Parathyroid adenoma (tissue), 2 donors: ENCODE measurements around the gene TTC33.

Source experiments
- H2AFZ ChIP-seq: fragments of 300-600 bp; sonication (generic); one replicate; pipeline ENCODE4 v1.7.0; 2017; ENCODE audit warnings: antibody characterized with exemption, mild to moderate bottlenecking
- H3K27ac ChIP-seq: fragments of 300-600 bp; sonication (generic); one replicate; pipeline ENCODE4 v1.7.0; 2017
- H3K27me3 ChIP-seq: fragments of 300-600 bp; sonication (generic); one replicate; pipeline ENCODE4 v1.7.0; 2017; ENCODE audit warnings: low read length; ENCODE audit not compliant: control insufficient read depth, insufficient read depth
- H3K36me3 ChIP-seq: fragments of 300-600 bp; sonication (generic); one replicate; pipeline ENCODE4 v1.7.0; 2017; ENCODE audit warnings: low read length; ENCODE audit not compliant: control insufficient read depth, insufficient read depth
- H3K4me1 ChIP-seq: fragments of 300-600 bp; sonication (generic); one replicate; pipeline ENCODE4 v1.7.0; 2017; ENCODE audit warnings: control low read depth
- H3K4me2 ChIP-seq: fragments of 300-600 bp; sonication (generic); one replicate; pipeline ENCODE4 v1.7.0; 2017; ENCODE audit warnings: low read length
- H3K4me3 ChIP-seq: fragments of 300-600 bp; sonication (generic); one replicate; pipeline ENCODE4 v1.7.0; 2017; ENCODE audit warnings: low read depth, low read length
- H3K79me2 ChIP-seq: fragments of 300-600 bp; sonication (generic); one replicate; pipeline ENCODE4 v1.7.0; 2017; ENCODE audit warnings: control low read depth
- H3K9ac ChIP-seq: fragments of 300-600 bp; sonication (generic); one replicate; pipeline ENCODE4 v1.7.0; 2017; ENCODE audit warnings: mild to moderate bottlenecking
- H3K9me3 ChIP-seq: fragments of 300-600 bp; sonication (generic); one replicate; pipeline ENCODE4 v1.7.0; 2017; ENCODE audit warnings: low read length; ENCODE audit not compliant: control insufficient read depth
- CTCF ChIP-seq: fragments of 300-600 bp; sonication (generic); IDR thresholded peaks from one replicate; pipeline ENCODE4 v1.7.0; 2017; ENCODE audit warnings: antibody characterized with exemption, mild to moderate bottlenecking
- donor health status: primary hyperparathyroidism.

Gene TTC33

DNA sequence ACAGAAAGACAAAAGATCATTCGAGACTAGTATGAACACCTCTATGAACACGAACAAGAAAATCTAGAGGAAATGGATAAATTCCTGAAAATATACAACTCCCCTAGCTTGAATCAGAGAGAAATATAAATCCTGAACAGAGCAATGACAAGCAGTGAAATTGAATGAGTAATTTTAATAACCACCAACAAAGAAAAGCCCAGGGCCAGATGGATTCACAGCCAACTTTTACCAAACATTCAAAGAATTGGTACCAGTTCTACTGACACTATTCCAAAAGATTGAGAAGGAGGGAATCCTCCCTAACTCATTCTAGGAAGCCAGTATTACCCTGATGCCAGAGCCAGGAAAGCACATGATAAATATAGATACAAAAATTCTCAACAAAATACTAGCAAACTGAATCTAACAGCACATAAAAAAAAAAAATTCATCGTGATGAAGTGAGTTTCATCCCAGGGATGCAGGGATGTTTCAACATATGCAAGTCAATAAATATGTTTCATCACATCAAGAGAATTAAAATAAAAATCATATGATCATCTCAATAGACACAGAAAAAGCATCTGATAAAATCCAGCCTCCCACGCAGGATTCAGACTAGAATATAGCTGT is 101.3 kb downstream of the TTC33 start:
- Histone ChIP-seq H2AFZ (no peak overlapping the region), H3K79me2 (no peaks in the 10 kb centered on the region), H3K9me3 (no peaks in the 10 kb centered on the region), H3K4me2 (no peak overlapping the region), H3K4me3 (no peak overlapping the region), H3K9ac (no peak overlapping the region), H3K27me3 (no peaks in the 10 kb centered on the region), H3K4me1 (no peaks in the 10 kb centered on the region), H3K36me3 (no peaks in the 10 kb centered on the region), H3K27ac (no peak overlapping the region)
- no peak for TF ChIP-seq CTCF

DNA sequence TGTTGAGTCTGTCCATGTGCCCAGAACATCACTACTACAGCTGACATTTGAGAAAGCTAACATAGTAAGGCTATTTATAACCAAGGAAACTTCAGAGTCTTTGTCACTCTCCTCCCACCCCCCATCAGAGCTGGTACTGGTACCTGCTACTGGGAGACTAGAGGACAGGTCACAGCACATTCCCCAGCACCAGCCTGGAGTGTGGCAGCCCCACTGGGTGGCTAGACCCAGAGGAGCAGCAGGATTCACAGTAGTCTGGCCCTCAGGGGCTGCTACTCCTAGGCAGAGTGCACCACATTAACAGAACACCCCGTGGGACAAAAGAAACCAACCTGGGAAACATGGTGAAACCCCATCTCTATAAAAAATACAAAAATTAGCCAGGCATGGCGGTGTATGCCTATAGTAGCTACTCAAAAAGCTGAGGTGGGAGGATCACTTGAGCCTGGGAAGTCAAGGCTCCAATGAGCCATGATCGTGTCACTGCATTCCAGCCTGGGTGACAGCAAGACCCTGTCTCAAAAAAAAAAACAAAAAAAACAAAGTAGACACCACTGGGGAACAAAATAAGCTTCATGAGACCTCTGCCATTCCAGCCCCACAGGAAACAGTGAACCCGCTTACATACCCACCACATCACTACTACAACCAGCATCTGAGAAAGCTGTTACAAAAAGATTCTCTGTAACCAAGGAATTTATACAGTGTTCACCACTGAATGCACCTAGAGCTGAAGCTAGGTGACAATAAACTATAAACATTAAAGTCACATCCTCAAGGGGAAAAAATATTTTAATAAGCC is 102.3 kb downstream of the TTC33 start:
- Histone ChIP-seq H3K36me3 (no peaks in the 10 kb centered on the region), H3K27ac (no peak overlapping the region), H3K4me3 (no peak overlapping the region), H3K9me3 (no peaks in the 10 kb centered on the region), H3K4me2 (no peak overlapping the region), H3K79me2 (no peaks in the 10 kb centered on the region), H3K27me3 (no peaks in the 10 kb centered on the region), H3K4me1 (no peaks in the 10 kb centered on the region), H3K9ac (no peak overlapping the region), H2AFZ (no peak overlapping the region)
- TF ChIP-seq CTCF = no peak

DNA sequence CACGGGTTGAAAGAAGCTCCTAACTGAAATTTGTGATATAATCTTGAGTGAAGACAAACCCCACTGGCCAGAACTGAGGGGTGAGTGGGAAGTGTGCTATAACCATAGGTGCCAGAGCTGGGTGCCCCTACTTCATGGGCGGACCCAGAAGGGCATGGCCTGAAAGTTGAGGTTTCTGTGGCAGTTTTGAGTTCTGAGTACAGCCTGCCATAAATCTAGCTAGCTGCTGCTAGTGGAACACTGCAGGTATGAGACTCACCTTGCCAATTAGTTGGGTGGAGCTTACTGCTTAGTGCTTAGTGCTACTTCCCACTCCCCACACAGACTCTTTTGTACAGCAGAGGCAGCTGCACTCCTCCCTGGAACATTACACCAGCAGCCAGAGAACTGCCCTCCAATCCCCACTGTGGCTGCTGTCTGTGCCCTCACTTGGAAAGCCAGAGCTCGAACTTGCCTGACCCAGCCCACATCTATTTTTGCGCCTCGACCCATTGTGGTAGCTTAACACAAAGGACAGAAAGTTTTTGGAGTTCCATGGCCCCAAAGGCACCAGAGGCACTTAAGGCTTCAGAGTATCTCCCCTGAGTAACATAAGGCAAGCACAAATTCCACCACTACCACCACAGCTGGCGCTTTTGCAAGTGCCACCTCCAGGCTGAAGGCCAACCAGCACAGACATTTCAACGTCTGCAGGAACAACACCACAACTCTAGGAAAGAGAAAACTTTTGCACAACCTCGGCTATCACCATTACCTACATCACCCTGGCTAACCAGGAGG is 103.1 kb downstream of the TTC33 start:
- Histone ChIP-seq H3K9ac (no peak overlapping the region), H3K9me3 (no peaks in the 10 kb centered on the region), H3K4me3 (no peak overlapping the region), H3K27ac (no peak overlapping the region), H2AFZ (no peak overlapping the region), H3K79me2 (no peaks in the 10 kb centered on the region), H3K4me2 (no peak overlapping the region), H3K27me3 (no peaks in the 10 kb centered on the region), H3K36me3 (no peaks in the 10 kb centered on the region), H3K4me1 (no peaks in the 10 kb centered on the region)
- no peak for TF ChIP-seq CTCF

DNA sequence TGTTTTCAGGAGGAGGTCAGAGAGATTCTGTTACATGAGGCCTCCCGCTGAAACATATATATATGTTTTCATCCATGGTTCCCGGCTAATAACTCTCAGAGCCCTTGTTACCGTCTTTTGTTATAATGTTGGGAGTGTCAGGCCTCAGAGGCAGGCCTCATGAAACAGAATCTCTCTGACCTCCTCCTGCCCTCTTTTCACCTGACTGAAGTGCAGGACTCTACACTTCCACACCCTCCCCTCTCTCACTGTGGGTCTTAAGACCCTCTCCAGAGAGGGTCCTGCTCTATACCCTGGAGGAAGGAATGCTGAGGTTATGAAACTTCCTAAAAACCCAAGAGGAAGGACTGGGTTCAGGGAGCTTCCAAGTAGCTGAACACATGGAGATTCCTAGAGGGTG is 104.6 kb downstream of the TTC33 start:
- no peak for TF ChIP-seq CTCF
- Histone ChIP-seq H3K4me2 (no peak overlapping the region), H3K27ac (no peak overlapping the region), H3K36me3 (no peaks in the 10 kb centered on the region), H3K79me2 (no peaks in the 10 kb centered on the region), H3K4me3 (no peak overlapping the region), H3K4me1 (no peaks in the 10 kb centered on the region), H2AFZ (no peak overlapping the region), H3K9ac (no peak overlapping the region), H3K9me3 (no peaks in the 10 kb centered on the region), H3K27me3 (no peaks in the 10 kb centered on the region)
